Measurements from ENCODE around the gene PAAF1. TPM values are rescaled to one million over a fixed set of nuclear protein-coding genes. Genes with fewer than 3 reads are reported as not detected.

Gene PAAF1
- polyA plus RNA-seq, 2 donors: 6.2 to 9.5 TPM

- no peak overlapping the region for H3K4me3 ChIP-seq (ENCODE audit: low read depth in 1 of 2, low read length in 2 of 2)
- H3K27ac ChIP-seq (ENCODE audit: low read depth in 2 of 2, low read length in 1 of 2): no peak overlapping the region
- H3K4me1 ChIP-seq (ENCODE audit: control insufficient read depth in 2 of 2, insufficient read depth in 2 of 2, low read length in 1 of 2): no peaks in the 10 kb centered on the region
- H3K9me3 ChIP-seq (ENCODE audit: control insufficient read depth in 2 of 2, insufficient read depth in 1 of 2, low read depth in 1 of 2, low read length in 1 of 2): no peaks in the 10 kb centered on the region
- no peaks in the 10 kb centered on the region for H3K27me3 ChIP-seq (ENCODE audit: control insufficient read depth in 1 of 2, insufficient read depth in 2 of 2, low read length in 2 of 2)
- peaks cover 3 to 4% of the 10 kb centered on the region in 2 donors for H3K36me3 ChIP-seq (ENCODE audit: control insufficient read depth in 2 of 2, insufficient read depth in 2 of 2, low read length in 1 of 2)
- WGBS, 2 donors: 93 to 96% methylated on average over 2 of the region's 2 CpGs
Measured at GRCh38 chr11:73859671-73860070, 17.1 kb upstream of the PAAF1 start.

DNA sequence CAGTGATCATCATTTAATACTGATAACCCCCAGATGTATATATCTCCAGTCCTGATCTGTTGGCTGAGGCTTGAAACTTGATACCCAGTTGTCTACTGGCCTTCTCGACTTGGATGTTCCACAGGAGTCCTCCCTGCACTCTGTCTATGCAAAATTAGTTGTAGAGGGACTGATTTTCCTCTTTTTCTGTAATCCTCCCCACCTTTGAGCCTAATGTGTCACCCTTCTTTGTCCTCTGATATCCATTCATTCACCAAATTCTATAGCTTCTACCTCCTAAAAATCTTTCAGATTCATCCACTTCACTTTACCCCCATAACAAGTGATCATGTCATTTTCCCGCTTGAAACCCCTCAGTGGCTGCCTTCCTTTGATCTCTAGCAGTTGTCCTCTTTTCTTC is 16.6 kb upstream of the PAAF1 start:
- no peaks in the 10 kb centered on the region for H3K27me3 ChIP-seq (ENCODE audit: control insufficient read depth in 1 of 2, insufficient read depth in 2 of 2, low read length in 2 of 2)
- no peak overlapping the region for H3K4me3 ChIP-seq (ENCODE audit: low read depth in 1 of 2, low read length in 2 of 2)
- 70 to 74% methylated on average over 2 of the region's 2 CpGs for WGBS, 2 donors
- H3K36me3 ChIP-seq (ENCODE audit: control insufficient read depth in 2 of 2, insufficient read depth in 2 of 2, low read length in 1 of 2): peaks cover 3 to 4% of the 10 kb centered on the region in 2 donors
- H3K4me1 ChIP-seq (ENCODE audit: control insufficient read depth in 2 of 2, insufficient read depth in 2 of 2, low read length in 1 of 2): no peaks in the 10 kb centered on the region
- no peak overlapping the region for H3K27ac ChIP-seq (ENCODE audit: low read depth in 2 of 2, low read length in 1 of 2)
- no peaks in the 10 kb centered on the region for H3K9me3 ChIP-seq (ENCODE audit: control insufficient read depth in 2 of 2, insufficient read depth in 1 of 2, low read depth in 1 of 2, low read length in 1 of 2)

DNA sequence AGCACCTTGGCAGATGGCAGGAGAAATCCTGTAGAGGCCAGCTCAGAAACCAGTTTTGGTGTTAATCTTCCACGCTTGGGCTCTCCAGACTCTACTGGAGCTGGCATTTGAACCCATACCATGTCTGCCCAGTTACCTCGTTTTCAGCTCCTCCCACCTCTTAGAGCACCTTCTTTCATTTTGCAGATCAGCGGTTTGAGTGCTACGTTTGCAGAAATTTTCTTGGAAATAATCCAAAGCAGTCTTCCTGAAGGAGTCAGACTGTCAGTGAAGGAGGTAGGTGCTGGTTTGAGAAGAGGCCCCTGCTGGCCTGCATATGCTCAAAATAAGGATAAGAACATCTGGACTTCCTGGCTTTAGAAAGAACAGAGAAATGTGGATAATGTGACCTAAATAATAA is 13.8 kb upstream of the PAAF1 start:
- 70 to 80% methylated on average over 4 of the region's 4 CpGs for WGBS, 2 donors
- no peak overlapping the region for H3K27ac ChIP-seq (ENCODE audit: low read depth in 2 of 2, low read length in 1 of 2)
- H3K4me1 ChIP-seq (ENCODE audit: control insufficient read depth in 2 of 2, insufficient read depth in 2 of 2, low read length in 1 of 2): no peaks in the 10 kb centered on the region
- no peak overlapping the region for H3K4me3 ChIP-seq (ENCODE audit: low read depth in 1 of 2, low read length in 2 of 2)
- H3K36me3 ChIP-seq (ENCODE audit: control insufficient read depth in 2 of 2, insufficient read depth in 2 of 2, low read length in 1 of 2): peaks cover 3 to 4% of the 10 kb centered on the region in 2 donors
- no peaks in the 10 kb centered on the region for H3K9me3 ChIP-seq (ENCODE audit: control insufficient read depth in 2 of 2, insufficient read depth in 1 of 2, low read depth in 1 of 2, low read length in 1 of 2)
- H3K27me3 ChIP-seq (ENCODE audit: control insufficient read depth in 1 of 2, insufficient read depth in 2 of 2, low read length in 2 of 2): no peaks in the 10 kb centered on the region

- 47 to 56% methylated on average over 5 of the region's 5 CpGs for WGBS, 2 donors
- Histone ChIP-seq H3K4me1 (ENCODE audit: control insufficient read depth in 2 of 2, insufficient read depth in 2 of 2, low read length in 1 of 2) (peaks cover 0 to 2% of the 10 kb centered on the region in 2 donors), H3K9me3 (ENCODE audit: control insufficient read depth in 2 of 2, insufficient read depth in 1 of 2, low read depth in 1 of 2, low read length in 1 of 2) (no peaks in the 10 kb centered on the region), H3K27ac (ENCODE audit: low read depth in 2 of 2, low read length in 1 of 2) (no peak overlapping the region), H3K27me3 (ENCODE audit: control insufficient read depth in 1 of 2, insufficient read depth in 2 of 2, low read length in 2 of 2) (no peaks in the 10 kb centered on the region), H3K36me3 (ENCODE audit: control insufficient read depth in 2 of 2, insufficient read depth in 2 of 2, low read length in 1 of 2) (peaks cover 2 to 4% of the 10 kb centered on the region in 2 donors), H3K4me3 (ENCODE audit: low read depth in 1 of 2, low read length in 2 of 2) (no peak overlapping the region)
Measured at GRCh38 chr11:73866095-73866579, 10.7 kb upstream of the PAAF1 start.

- WGBS, 2 donors: 32 to 55% methylated on average over 2 of the region's 2 CpGs
- Histone ChIP-seq H3K4me1 (ENCODE audit: control insufficient read depth in 2 of 2, insufficient read depth in 2 of 2, low read length in 1 of 2) (peaks cover 0 to 2% of the 10 kb centered on the region in 2 donors), H3K27ac (ENCODE audit: low read depth in 2 of 2, low read length in 1 of 2) (peak overlapping the region in 1 of 2 donors; percentile 55), H3K4me3 (ENCODE audit: low read depth in 1 of 2, low read length in 2 of 2) (no peak overlapping the region), H3K9me3 (ENCODE audit: control insufficient read depth in 2 of 2, insufficient read depth in 1 of 2, low read depth in 1 of 2, low read length in 1 of 2) (no peaks in the 10 kb centered on the region), H3K27me3 (ENCODE audit: control insufficient read depth in 1 of 2, insufficient read depth in 2 of 2, low read length in 2 of 2) (no peaks in the 10 kb centered on the region), H3K36me3 (ENCODE audit: control insufficient read depth in 2 of 2, insufficient read depth in 2 of 2, low read length in 1 of 2) (peaks cover 0 to 4% of the 10 kb centered on the region in 2 donors)
Measured at GRCh38 chr11:73866586-73866996, 10.2 kb upstream of the PAAF1 start.

DNA sequence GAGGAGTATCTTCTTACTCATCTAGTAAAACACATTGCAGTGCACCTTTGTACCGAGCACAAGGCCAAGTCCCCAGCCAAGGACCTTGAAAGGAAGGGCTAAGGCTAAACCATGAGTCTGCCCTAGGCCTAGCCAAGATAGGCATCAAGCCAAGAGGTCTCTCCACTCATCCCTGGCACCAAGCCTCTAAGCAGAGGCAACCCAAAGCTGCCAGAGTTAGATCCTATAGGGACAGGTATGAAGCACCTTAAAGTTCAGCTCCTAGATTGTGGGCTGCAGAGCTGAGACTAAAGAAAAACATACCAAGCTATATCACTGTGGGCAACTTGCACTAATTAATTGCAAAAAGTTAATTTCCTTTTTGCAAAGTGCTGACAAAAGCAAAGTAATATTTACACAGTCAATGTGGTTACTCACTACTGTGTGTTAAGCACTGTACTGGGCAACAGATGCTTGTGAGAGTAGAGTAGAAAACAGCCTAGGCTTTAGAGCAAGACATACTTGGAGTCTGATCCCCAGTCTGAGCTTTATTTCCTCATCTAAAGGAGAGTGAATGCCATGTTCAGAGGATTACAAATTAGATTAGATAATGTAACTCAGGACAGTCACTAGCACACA is 7.4 kb upstream of the PAAF1 start:
- Histone ChIP-seq H3K9me3 (ENCODE audit: control insufficient read depth in 2 of 2, insufficient read depth in 1 of 2, low read depth in 1 of 2, low read length in 1 of 2) (no peaks in the 10 kb centered on the region), H3K4me3 (ENCODE audit: low read depth in 1 of 2, low read length in 2 of 2) (no peak overlapping the region), H3K36me3 (ENCODE audit: control insufficient read depth in 2 of 2, insufficient read depth in 2 of 2, low read length in 1 of 2) (peaks cover 6% of the 10 kb centered on the region in 2 donors), H3K4me1 (ENCODE audit: control insufficient read depth in 2 of 2, insufficient read depth in 2 of 2, low read length in 1 of 2) (peaks cover 2% of the 10 kb centered on the region in 2 donors), H3K27ac (ENCODE audit: low read depth in 2 of 2, low read length in 1 of 2) (no peak overlapping the region), H3K27me3 (ENCODE audit: control insufficient read depth in 1 of 2, insufficient read depth in 2 of 2, low read length in 2 of 2) (no peaks in the 10 kb centered on the region)
- WGBS, 2 donors: 48 to 50% methylated on average over 1 of the region's 1 CpG

GRCh38 chr11:73870261-73870660 is 6.5 kb upstream of the PAAF1 start:
- H3K27me3 ChIP-seq (ENCODE audit: control insufficient read depth in 1 of 2, insufficient read depth in 2 of 2, low read length in 2 of 2): no peaks in the 10 kb centered on the region
- H3K27ac ChIP-seq (ENCODE audit: low read depth in 2 of 2, low read length in 1 of 2): no peak overlapping the region
- H3K4me1 ChIP-seq (ENCODE audit: control insufficient read depth in 2 of 2, insufficient read depth in 2 of 2, low read length in 1 of 2): peaks cover 2% of the 10 kb centered on the region in 2 donors
- H3K4me3 ChIP-seq (ENCODE audit: low read depth in 1 of 2, low read length in 2 of 2): no peak overlapping the region
- no peaks in the 10 kb centered on the region for H3K9me3 ChIP-seq (ENCODE audit: control insufficient read depth in 2 of 2, insufficient read depth in 1 of 2, low read depth in 1 of 2, low read length in 1 of 2)
- peaks cover 6% of the 10 kb centered on the region in 2 donors for H3K36me3 ChIP-seq (ENCODE audit: control insufficient read depth in 2 of 2, insufficient read depth in 2 of 2, low read length in 1 of 2)
- 86 to 87% methylated on average over 3 of the region's 3 CpGs for WGBS, 2 donors

DNA sequence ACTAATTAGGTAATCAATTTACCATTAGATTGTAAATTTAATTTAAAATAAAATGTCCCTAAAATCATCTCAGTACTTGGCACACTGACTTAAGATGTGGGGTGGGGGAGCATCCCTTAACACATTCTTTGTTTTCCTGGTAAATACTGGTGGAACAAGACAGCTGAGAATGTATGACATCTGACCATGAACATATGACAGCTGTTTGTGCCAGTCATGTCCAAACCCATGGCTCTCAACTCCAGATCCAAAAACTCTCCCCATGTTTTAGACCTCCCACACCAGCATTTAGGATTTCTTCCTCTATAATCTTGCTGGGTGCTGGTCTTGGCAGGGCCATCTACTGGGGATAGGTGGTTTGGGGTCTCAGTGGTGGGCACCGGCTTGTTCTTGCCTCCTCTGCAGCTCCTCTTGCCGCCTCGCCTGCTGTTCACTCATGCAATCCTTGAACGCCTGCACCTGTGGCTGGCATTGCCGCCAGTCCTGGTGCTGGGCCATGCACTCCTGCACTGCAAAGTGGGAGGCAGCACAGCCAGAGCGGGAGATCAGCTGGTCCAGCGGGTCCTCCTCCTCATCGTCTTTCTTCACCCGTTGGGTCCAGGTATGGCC is 3.9 kb upstream of the PAAF1 start:
- Histone ChIP-seq H3K27ac (ENCODE audit: low read depth in 2 of 2, low read length in 1 of 2) (no peak overlapping the region), H3K4me3 (ENCODE audit: low read depth in 1 of 2, low read length in 2 of 2) (no peak overlapping the region), H3K36me3 (ENCODE audit: control insufficient read depth in 2 of 2, insufficient read depth in 2 of 2, low read length in 1 of 2) (peaks cover 6% of the 10 kb centered on the region in 2 donors), H3K9me3 (ENCODE audit: control insufficient read depth in 2 of 2, insufficient read depth in 1 of 2, low read depth in 1 of 2, low read length in 1 of 2) (no peaks in the 10 kb centered on the region), H3K4me1 (ENCODE audit: control insufficient read depth in 2 of 2, insufficient read depth in 2 of 2, low read length in 1 of 2) (peaks cover 2 to 4% of the 10 kb centered on the region in 2 donors), H3K27me3 (ENCODE audit: control insufficient read depth in 1 of 2, insufficient read depth in 2 of 2, low read length in 2 of 2) (no peaks in the 10 kb centered on the region)
- 93 to 94% methylated on average over 9 of the region's 9 CpGs for WGBS, 2 donors

- WGBS, 2 donors: 83 to 87% methylated on average over 1 of the region's 1 CpG
- peaks cover 2% of the 10 kb centered on the region in 2 donors for H3K4me1 ChIP-seq (ENCODE audit: control insufficient read depth in 2 of 2, insufficient read depth in 2 of 2, low read length in 1 of 2)
- H3K4me3 ChIP-seq (ENCODE audit: low read depth in 1 of 2, low read length in 2 of 2): peak overlapping the region in 1 of 2 donors; percentile 61
Measured at GRCh38 chr11:73875380-73875779, 1.4 kb upstream of the PAAF1 start.

GRCh38 chr11:73875840-73876239 is 959 bp upstream of the PAAF1 start:
- H3K4me3 ChIP-seq (ENCODE audit: low read depth in 1 of 2, low read length in 2 of 2): peak overlapping the region in 1 of 2 donors; percentile 61
- no peaks in the 10 kb centered on the region for H3K9me3 ChIP-seq (ENCODE audit: control insufficient read depth in 2 of 2, insufficient read depth in 1 of 2, low read depth in 1 of 2, low read length in 1 of 2)
- 18 to 30% methylated on average over 8 of the region's 8 CpGs for WGBS, 2 donors
- peak overlapping the region in 1 of 2 donors; percentile 33 for H3K27ac ChIP-seq (ENCODE audit: low read depth in 2 of 2, low read length in 1 of 2)
- H3K4me1 ChIP-seq (ENCODE audit: control insufficient read depth in 2 of 2, insufficient read depth in 2 of 2, low read length in 1 of 2): peaks cover 2% of the 10 kb centered on the region in 2 donors
- no peaks in the 10 kb centered on the region for H3K27me3 ChIP-seq (ENCODE audit: control insufficient read depth in 1 of 2, insufficient read depth in 2 of 2, low read length in 2 of 2)
- H3K36me3 ChIP-seq (ENCODE audit: control insufficient read depth in 2 of 2, insufficient read depth in 2 of 2, low read length in 1 of 2): peaks cover 6% of the 10 kb centered on the region in 2 donors

More at GRCh38 chr11:73875380-73875779, 1.4 kb upstream of the PAAF1 start:
- Histone ChIP-seq H3K9me3 (ENCODE audit: control insufficient read depth in 2 of 2, insufficient read depth in 1 of 2, low read depth in 1 of 2, low read length in 1 of 2) (no peaks in the 10 kb centered on the region), H3K36me3 (ENCODE audit: control insufficient read depth in 2 of 2, insufficient read depth in 2 of 2, low read length in 1 of 2) (peaks cover 6% of the 10 kb centered on the region in 2 donors), H3K27me3 (ENCODE audit: control insufficient read depth in 1 of 2, insufficient read depth in 2 of 2, low read length in 2 of 2) (no peaks in the 10 kb centered on the region), H3K27ac (ENCODE audit: low read depth in 2 of 2, low read length in 1 of 2) (no peak overlapping the region)

All from esophagus (tissue), 2 donors.